ENCODE data around the gene EID2.

Gene EID2

DNA sequence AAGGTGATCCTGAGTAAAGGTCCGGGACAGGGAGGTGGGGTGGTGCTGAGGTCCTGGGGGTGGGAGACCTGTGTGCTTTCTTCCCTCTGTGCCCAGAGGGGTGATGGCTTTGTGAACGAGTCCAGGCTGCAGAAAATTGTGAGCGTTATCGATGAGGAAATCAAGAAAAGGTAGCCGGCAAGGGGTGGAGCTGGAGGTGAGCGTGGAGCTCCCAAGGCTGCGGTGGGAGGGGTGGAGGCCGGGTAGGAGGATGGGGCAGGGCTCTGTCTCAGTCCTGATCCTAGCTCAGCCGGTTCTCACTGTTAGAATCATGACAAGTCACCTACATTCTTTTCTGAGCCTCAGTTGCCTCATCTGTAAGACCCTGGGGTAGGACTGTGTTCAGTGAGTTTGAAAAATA lies 21.0 kb downstream of the EID2 start:
- no peak overlapping the region for H2AFZ ChIP-seq (ENCODE audit: low read depth, low read length, severe bottlenecking)
- H3K9me3 ChIP-seq (ENCODE audit: insufficient read depth, low read length) = no peaks in the 10 kb centered on the region
- no peaks in the 10 kb centered on the region for H3F3A ChIP-seq (ENCODE audit: insufficient read depth)
- H3K36me3 ChIP-seq (ENCODE audit: low read length) = no peaks in the 10 kb centered on the region
- no peaks in the 10 kb centered on the region for H3K9me2 ChIP-seq (replicated peaks; ENCODE audit: insufficient read depth, low read length)
- H3K27ac ChIP-seq (ENCODE audit: low read depth, low read length) = no peak overlapping the region
- H3K4me3 ChIP-seq (ENCODE audit: insufficient read depth, low read length, poor library complexity, severe bottlenecking) = no peak overlapping the region
- H3K79me2 ChIP-seq (ENCODE audit: insufficient read depth, low read length) = no peaks in the 10 kb centered on the region
- H3K9ac ChIP-seq (ENCODE audit: low read length) = no peak overlapping the region
- TF ChIP-seq, protein P1, sequence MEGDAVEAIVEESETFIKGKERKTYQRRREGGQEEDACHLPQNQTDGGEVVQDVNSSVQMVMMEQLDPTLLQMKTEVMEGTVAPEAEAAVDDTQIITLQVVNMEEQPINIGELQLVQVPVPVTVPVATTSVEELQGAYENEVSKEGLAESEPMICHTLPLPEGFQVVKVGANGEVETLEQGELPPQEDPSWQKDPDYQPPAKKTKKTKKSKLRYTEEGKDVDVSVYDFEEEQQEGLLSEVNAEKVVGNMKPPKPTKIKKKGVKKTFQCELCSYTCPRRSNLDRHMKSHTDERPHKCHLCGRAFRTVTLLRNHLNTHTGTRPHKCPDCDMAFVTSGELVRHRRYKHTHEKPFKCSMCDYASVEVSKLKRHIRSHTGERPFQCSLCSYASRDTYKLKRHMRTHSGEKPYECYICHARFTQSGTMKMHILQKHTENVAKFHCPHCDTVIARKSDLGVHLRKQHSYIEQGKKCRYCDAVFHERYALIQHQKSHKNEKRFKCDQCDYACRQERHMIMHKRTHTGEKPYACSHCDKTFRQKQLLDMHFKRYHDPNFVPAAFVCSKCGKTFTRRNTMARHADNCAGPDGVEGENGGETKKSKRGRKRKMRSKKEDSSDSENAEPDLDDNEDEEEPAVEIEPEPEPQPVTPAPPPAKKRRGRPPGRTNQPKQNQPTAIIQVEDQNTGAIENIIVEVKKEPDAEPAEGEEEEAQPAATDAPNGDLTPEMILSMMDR (IDR thresholded peaks at IDR 0.05; ENCODE audit: insufficient read depth, low read length, poor library complexity, severe bottlenecking) = no peak
- TF ChIP-seq EZH2phosphoT487 (conservative IDR thresholded peaks at IDR 0.05; ENCODE audit: low read length) = no peak
- no peaks in the 10 kb centered on the region for H3K27me3 ChIP-seq (ENCODE audit: low read length)
- no peak overlapping the region for H3K4me2 ChIP-seq (ENCODE audit: low read depth, low read length, poor library complexity, severe bottlenecking)
- no peaks in the 10 kb centered on the region for H4K20me1 ChIP-seq (ENCODE audit: low read depth, low read length)

DNA sequence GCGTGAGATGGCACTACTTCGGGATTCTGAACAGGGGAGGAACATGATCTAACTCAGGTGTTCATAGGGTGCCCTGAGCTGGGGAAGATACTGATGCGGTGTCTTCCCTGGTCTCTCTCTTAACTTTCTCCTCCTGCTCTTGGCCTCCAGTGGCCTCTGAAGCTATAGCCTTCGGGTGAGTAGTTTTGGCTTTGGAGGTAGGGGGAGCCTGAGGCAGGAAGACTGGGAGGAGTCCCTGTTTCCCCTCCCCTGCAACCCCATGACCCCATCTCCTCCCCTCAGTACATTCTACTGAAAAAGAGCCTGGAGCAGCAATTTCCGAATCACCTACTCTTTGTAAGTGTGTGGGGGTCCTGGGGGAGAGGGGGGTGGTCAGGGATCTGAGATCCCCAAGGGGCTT lies 21.5 kb downstream of the EID2 start:
- Histone ChIP-seq H4K20me1 (ENCODE audit: low read depth, low read length) (no peaks in the 10 kb centered on the region), H3K79me2 (ENCODE audit: insufficient read depth, low read length) (no peaks in the 10 kb centered on the region), H3K27me3 (ENCODE audit: low read length) (no peaks in the 10 kb centered on the region), H3K36me3 (ENCODE audit: low read length) (no peaks in the 10 kb centered on the region), H3K9ac (ENCODE audit: low read length) (no peak overlapping the region), H3K4me3 (ENCODE audit: insufficient read depth, low read length, poor library complexity, severe bottlenecking) (no peak overlapping the region), H3F3A (ENCODE audit: insufficient read depth) (no peaks in the 10 kb centered on the region), H3K27ac (ENCODE audit: low read depth, low read length) (no peak overlapping the region), H2AFZ (ENCODE audit: low read depth, low read length, severe bottlenecking) (no peak overlapping the region), H3K9me2 (replicated peaks; ENCODE audit: insufficient read depth, low read length) (no peaks in the 10 kb centered on the region), H3K4me2 (ENCODE audit: low read depth, low read length, poor library complexity, severe bottlenecking) (no peak overlapping the region), H3K9me3 (ENCODE audit: insufficient read depth, low read length) (no peaks in the 10 kb centered on the region)
- TF ChIP-seq, protein P1 (IDR thresholded peaks at IDR 0.05; ENCODE audit: insufficient read depth, low read length, poor library complexity, severe bottlenecking) = no peak
- TF ChIP-seq EZH2phosphoT487 (conservative IDR thresholded peaks at IDR 0.05; ENCODE audit: low read length) = no peak

DNA sequence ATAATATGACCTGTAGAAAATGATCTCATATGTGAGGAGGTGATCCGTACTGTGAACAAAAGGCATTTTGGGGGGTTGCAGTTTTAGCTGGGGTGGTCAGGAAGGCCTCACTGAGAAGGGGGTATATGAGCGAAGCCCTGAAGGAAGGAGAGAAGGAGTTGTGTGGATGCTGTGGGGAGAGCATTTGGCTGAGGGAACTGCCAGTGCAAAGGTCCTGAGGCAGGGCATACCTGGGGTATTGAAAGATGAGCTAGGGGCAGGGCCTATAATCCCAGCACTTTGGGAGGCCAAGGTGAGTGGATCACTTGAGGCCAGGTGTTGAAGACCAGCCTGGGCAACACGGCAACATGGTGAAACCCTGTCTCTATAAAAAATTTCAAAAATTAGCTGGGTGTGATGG lies 22.5 kb downstream of the EID2 start:
- Histone ChIP-seq H3K9me2 (replicated peaks; ENCODE audit: insufficient read depth, low read length) (no peaks in the 10 kb centered on the region), H3K9me3 (ENCODE audit: insufficient read depth, low read length) (no peaks in the 10 kb centered on the region), H4K20me1 (ENCODE audit: low read depth, low read length) (no peaks in the 10 kb centered on the region), H3K4me3 (ENCODE audit: insufficient read depth, low read length, poor library complexity, severe bottlenecking) (no peak overlapping the region), H3F3A (ENCODE audit: insufficient read depth) (no peaks in the 10 kb centered on the region), H3K27ac (ENCODE audit: low read depth, low read length) (no peak overlapping the region), H3K79me2 (ENCODE audit: insufficient read depth, low read length) (no peaks in the 10 kb centered on the region), H3K36me3 (ENCODE audit: low read length) (no peaks in the 10 kb centered on the region), H3K9ac (ENCODE audit: low read length) (no peak overlapping the region), H2AFZ (ENCODE audit: low read depth, low read length, severe bottlenecking) (no peak overlapping the region), H3K4me2 (ENCODE audit: low read depth, low read length, poor library complexity, severe bottlenecking) (no peak overlapping the region), H3K27me3 (ENCODE audit: low read length) (no peaks in the 10 kb centered on the region)
- TF ChIP-seq EZH2phosphoT487 (conservative IDR thresholded peaks at IDR 0.05; ENCODE audit: low read length) = no peak
- TF ChIP-seq, protein P1 (IDR thresholded peaks at IDR 0.05; ENCODE audit: insufficient read depth, low read length, poor library complexity, severe bottlenecking) = no peak
